ENCODE measurements around the gene ACTL7B. TPM values are rescaled to one million over a fixed set of nuclear protein-coding genes. Genes with fewer than 3 reads are reported as not detected.
A peak's percentile ranks its signal among the peaks of the same experiment; 100 is the strongest.
"Not testable (repeated sequence)": the region's sequence is repeated elsewhere in the genome, so short reads cannot be mapped to it uniquely, and the experiment has no call there.

Gene ACTL7B
- total and polyA plus RNA-seq, 10 donors: 0.11 TPM; not detected in 9

GRCh38 chr9:108889649-108890067 is 33.9 kb upstream of the ACTL7B start:
- WGBS, 5 donors: 89 to 97% (median 91%) methylated on average over 4 of the region's 4 CpGs
- H3K4me1 ChIP-seq: peaks cover 0 to 14% (median 2%) of the 10 kb centered on the region in 6 donors
- no peak for DNase-seq
- H3K27me3 ChIP-seq (replicated peaks in 1 of 7): no peaks in the 10 kb centered on the region
- intact Hi-C loops (cut with DNase I; ENCODE audit: low total_unique reads): no loop called here
- H3K27ac ChIP-seq: no peak overlapping the region
- no peak for TF ChIP-seq POLR2AphosphoS5 (IDR thresholded peaks at IDR 0.05)
- TF ChIP-seq CTCF (IDR thresholded peaks at IDR 0.05 in 8 of 11, conservative IDR thresholded peaks at IDR 0.05 in 3 of 11): no peak
- TF ChIP-seq POLR2A (IDR thresholded peaks at IDR 0.05): no peak
- H3K4me3 ChIP-seq: no peak overlapping the region
- H3K36me3 ChIP-seq: peaks cover 3 to 91% (median 61%) of the 10 kb centered on the region in 6 donors
- no peaks in the 10 kb centered on the region for H3K9me3 ChIP-seq

GRCh38 chr9:108886594-108887271 is 30.9 kb upstream of the ACTL7B start:
- WGBS, 5 donors: 92 to 98% (median 94%) methylated on average over 3 of the region's 3 CpGs
- intact Hi-C loops (cut with DNase I; ENCODE audit: low total_unique reads); H3K4me3 ChIP-seq; H3K9me3 ChIP-seq; DNase-seq; H3K27me3 ChIP-seq (replicated peaks in 1 of 7): not testable (repeated sequence)
- peak overlapping the region in 3 of 8 donors; percentile 25 to 54 (median 50) for H3K27ac ChIP-seq
- H3K4me1 ChIP-seq: peaks cover 0 to 14% (median 2%) of the 10 kb centered on the region in 6 donors
- H3K36me3 ChIP-seq: peaks cover 3 to 78% (median 44%) of the 10 kb centered on the region in 6 donors

- H3K27me3 ChIP-seq (replicated peaks in 1 of 7): no peaks in the 10 kb centered on the region
- H3K27ac ChIP-seq: peak overlapping the region in 6 of 8 donors; percentile 5 to 54 (median 36)
- TF ChIP-seq POLR2A (IDR thresholded peaks at IDR 0.05): no peak
- TF ChIP-seq POLR2AphosphoS5 (IDR thresholded peaks at IDR 0.05): no peak
- TF ChIP-seq CTCF (IDR thresholded peaks at IDR 0.05 in 8 of 11, conservative IDR thresholded peaks at IDR 0.05 in 3 of 11): no peak
- DNase-seq: no peak
- no peaks in the 10 kb centered on the region for H3K9me3 ChIP-seq
- intact Hi-C loops (cut with DNase I; ENCODE audit: low total_unique reads): no loop called here
- H3K4me1 ChIP-seq: peaks cover 0 to 14% (median 2%) of the 10 kb centered on the region in 6 donors
- H3K4me3 ChIP-seq: no peak overlapping the region
- peaks cover 0 to 78% (median 40%) of the 10 kb centered on the region in 6 donors for H3K36me3 ChIP-seq
- 52 to 77% (median 70%) methylated on average over 1 of the region's 1 CpG for WGBS, 5 donors
Measured at GRCh38 chr9:108885643-108886348, 30.0 kb upstream of the ACTL7B start.

GRCh38 chr9:108884701-108885100 is 28.9 kb upstream of the ACTL7B start:
- no peak overlapping the region for H3K4me3 ChIP-seq
- H3K9me3 ChIP-seq: no peaks in the 10 kb centered on the region
- no peak overlapping the region for H3K27ac ChIP-seq
- WGBS, 5 donors: 81 to 96% (median 90%) methylated on average over 3 of the region's 3 CpGs
- peaks cover 0 to 78% (median 42%) of the 10 kb centered on the region in 6 donors for H3K36me3 ChIP-seq
- no peak for DNase-seq
- peaks cover 0 to 14% (median 2%) of the 10 kb centered on the region in 6 donors for H3K4me1 ChIP-seq
- no peaks in the 10 kb centered on the region for H3K27me3 ChIP-seq (replicated peaks in 1 of 7)
- TF ChIP-seq POLR2A (IDR thresholded peaks at IDR 0.05): no peak
- no peak for TF ChIP-seq CTCF (IDR thresholded peaks at IDR 0.05 in 8 of 11, conservative IDR thresholded peaks at IDR 0.05 in 3 of 11)
- no peak for TF ChIP-seq POLR2AphosphoS5 (IDR thresholded peaks at IDR 0.05)
- intact Hi-C loops (cut with DNase I; ENCODE audit: low total_unique reads): no loop called here
